ENCODE results near the gene RPL9.
"Not testable (repeated sequence)": the region's sequence is repeated elsewhere in the genome, so short reads cannot be mapped to it uniquely, and the experiment has no call there.

Gene RPL9

GRCh38 chr4:39425297-39425696 lies 33.4 kb downstream of the RPL9 start:
- DNase-seq (ENCODE audit: low read depth): not testable (repeated sequence)

- DNase-seq (ENCODE audit: low read depth): no peak
These were observed 36.5 kb downstream of the RPL9 start for GRCh38 chr4:39422247-39422646.

- DNase-seq (ENCODE audit: low read depth): no peak
These were observed 42.9 kb downstream of the RPL9 start for GRCh38 chr4:39415678-39416283.

GRCh38 chr4:39411561-39411960 lies 47.2 kb downstream of the RPL9 start:
- not testable (repeated sequence) for DNase-seq (ENCODE audit: low read depth)

- DNase-seq (ENCODE audit: low read depth): no peak
These were observed 48.3 kb downstream of the RPL9 start for GRCh38 chr4:39410415-39410814.

GRCh38 chr4:39407584-39407885 lies 51.2 kb downstream of the RPL9 start:
- DNase-seq (ENCODE audit: low read depth): no peak

GRCh38 chr4:39406763-39407583 lies 51.7 kb downstream of the RPL9 start, which contains the start of gene KLB:
Gene KLB, plus strand, starts transcription at chr4:39406930. Its CDS starts 20 bp downstream, at chr4:39406950.
- DNase-seq (ENCODE audit: low read depth): no peak
